ENCODE data around the gene MFGE8. TPM values are rescaled to one million over a fixed set of nuclear protein-coding genes. Genes with fewer than 3 reads are reported as not detected.

Gene MFGE8
- total RNA-seq = 100 to 1,000 TPM in 2 of 4 donors, 10 to 100 TPM in 2; 50.7 to 186 (median 81.7) TPM

GRCh38 chr15:88913017-88913849 lies at the start of gene MFGE8:
MFGE8 (minus strand) TSS chr15:88913379; CDS start chr15:88913319, 60 bp downstream.
- Histone ChIP-seq H3K27ac (peak within 1 kb of the TSS; percentile 85 to 95 (median 90)), H3K9me3 (no peaks in the 10 kb centered on the region), H3K4me3 (peak within 1 kb of the TSS; percentile 72 to 91 (median 82)), H3K4me1 (peaks cover 4 to 57% (median 40%) of the 10 kb centered on the region in 3 donors), H3K36me3 (peaks cover 0 to 25% (median 3%) of the 10 kb centered on the region in 3 donors), H3K27me3 (no peaks in the 10 kb centered on the region)
- intact Hi-C loops (cut with DNase I) = no loop called here
- TF ChIP-seq POLR2A (IDR thresholded peaks at IDR 0.05) = peak in 2 of 4 donors; percentile 77 to 79
- TF ChIP-seq, protein P1, sequence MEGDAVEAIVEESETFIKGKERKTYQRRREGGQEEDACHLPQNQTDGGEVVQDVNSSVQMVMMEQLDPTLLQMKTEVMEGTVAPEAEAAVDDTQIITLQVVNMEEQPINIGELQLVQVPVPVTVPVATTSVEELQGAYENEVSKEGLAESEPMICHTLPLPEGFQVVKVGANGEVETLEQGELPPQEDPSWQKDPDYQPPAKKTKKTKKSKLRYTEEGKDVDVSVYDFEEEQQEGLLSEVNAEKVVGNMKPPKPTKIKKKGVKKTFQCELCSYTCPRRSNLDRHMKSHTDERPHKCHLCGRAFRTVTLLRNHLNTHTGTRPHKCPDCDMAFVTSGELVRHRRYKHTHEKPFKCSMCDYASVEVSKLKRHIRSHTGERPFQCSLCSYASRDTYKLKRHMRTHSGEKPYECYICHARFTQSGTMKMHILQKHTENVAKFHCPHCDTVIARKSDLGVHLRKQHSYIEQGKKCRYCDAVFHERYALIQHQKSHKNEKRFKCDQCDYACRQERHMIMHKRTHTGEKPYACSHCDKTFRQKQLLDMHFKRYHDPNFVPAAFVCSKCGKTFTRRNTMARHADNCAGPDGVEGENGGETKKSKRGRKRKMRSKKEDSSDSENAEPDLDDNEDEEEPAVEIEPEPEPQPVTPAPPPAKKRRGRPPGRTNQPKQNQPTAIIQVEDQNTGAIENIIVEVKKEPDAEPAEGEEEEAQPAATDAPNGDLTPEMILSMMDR (IDR thresholded peaks at IDR 0.05) = peak in 1 of 6 experiments; percentile 3
- WGBS, 2 donors = 1 to 2% methylated on average over 11 to 15 of the region's 67 CpGs
- no peak for DNase-seq

- H3K27ac ChIP-seq = no peak overlapping the region
- intact Hi-C loops (cut with DNase I) = no loop called here
- no peak for TF ChIP-seq POLR2A (IDR thresholded peaks at IDR 0.05)
- TF ChIP-seq, protein P1 (IDR thresholded peaks at IDR 0.05) = no peak
- no peak overlapping the region for H3K4me3 ChIP-seq
- peaks cover 0 to under 1% (median 0%) of the 10 kb centered on the region in 3 donors for H3K9me3 ChIP-seq
- no peaks in the 10 kb centered on the region for H3K36me3 ChIP-seq
- WGBS, 2 donors = 78 to 83% methylated on average over 3 of the region's 3 CpGs
- no peaks in the 10 kb centered on the region for H3K27me3 ChIP-seq
- no peak for DNase-seq
- no peaks in the 10 kb centered on the region for H3K4me1 ChIP-seq
Observed at GRCh38 chr15:88959445-88959844, 46.3 kb upstream of the MFGE8 start.

GRCh38 chr15:88956906-88957305 lies 43.7 kb upstream of the MFGE8 start:
- 75 to 91% methylated on average over 1 of the region's 1 CpG for WGBS, 2 donors
- DNase-seq = no peak
- TF ChIP-seq POLR2A (IDR thresholded peaks at IDR 0.05) = no peak
- TF ChIP-seq, protein P1 (IDR thresholded peaks at IDR 0.05) = no peak
- intact Hi-C loops (cut with DNase I) = no loop called here
- H3K4me3 ChIP-seq = no peak overlapping the region
- H3K27me3 ChIP-seq = no peaks in the 10 kb centered on the region
- no peak overlapping the region for H3K27ac ChIP-seq
- no peaks in the 10 kb centered on the region for H3K9me3 ChIP-seq
- peaks cover 0 to 5% (median 0%) of the 10 kb centered on the region in 3 donors for H3K4me1 ChIP-seq
- H3K36me3 ChIP-seq = no peaks in the 10 kb centered on the region

DNA sequence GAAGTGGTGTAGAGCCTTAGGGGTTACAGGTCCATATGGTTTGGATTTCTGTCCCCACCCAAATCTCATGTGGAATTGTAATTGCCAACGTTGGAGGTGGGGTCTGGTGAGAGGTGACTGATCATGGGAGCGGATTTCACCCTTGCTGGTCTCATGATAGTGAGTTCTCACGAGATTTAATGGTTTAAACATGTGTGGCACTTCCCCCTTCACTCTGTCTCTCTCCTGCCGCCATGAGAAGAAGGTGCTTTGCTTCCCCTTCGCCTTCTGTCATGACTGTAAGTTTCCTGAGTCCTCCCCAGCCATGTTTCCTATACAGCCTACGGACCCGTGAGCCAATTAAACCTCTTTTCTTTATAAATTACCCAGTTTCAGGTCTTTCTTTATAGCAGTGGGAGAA lies 43.1 kb upstream of the MFGE8 start:
- WGBS, 2 donors = 67 to 84% methylated on average over 7 of the region's 7 CpGs

More for the DNA sequence above, 43.1 kb upstream of the MFGE8 start:
- Histone ChIP-seq H3K27me3 (no peaks in the 10 kb centered on the region), H3K36me3 (no peaks in the 10 kb centered on the region), H3K4me3 (no peak overlapping the region), H3K9me3 (no peaks in the 10 kb centered on the region), H3K4me1 (peaks cover 0 to 5% (median 0%) of the 10 kb centered on the region in 3 donors), H3K27ac (no peak overlapping the region)
- DNase-seq = no peak
- intact Hi-C loops (cut with DNase I) = no loop called here
- TF ChIP-seq, protein P1 (IDR thresholded peaks at IDR 0.05) = no peak
- TF ChIP-seq POLR2A (IDR thresholded peaks at IDR 0.05) = no peak
